Colonic mucosa (tissue), 4 donors: ENCODE measurements around the gene ACOT7. TPM values are rescaled to one million over a fixed set of nuclear protein-coding genes. Genes with fewer than 3 reads are reported as not detected.

Experiments used
- DNase-seq: peaks from one replicate; pipeline ENCODE4 v3.0.0-alpha.2; 2020
- H3K27ac ChIP-seq: fragments of 200-600 bp; one replicate; pipeline ENCODE4 v1.8.0; 2021
- H3K27me3 ChIP-seq: fragments of 200-600 bp; one replicate; pipeline ENCODE4 v1.8.0; 2021
- H3K36me3 ChIP-seq: fragments of 200-600 bp; one replicate; pipeline ENCODE4 v1.8.0; 2021
- H3K4me1 ChIP-seq: fragments of 200-600 bp; one replicate; pipeline ENCODE4 v1.8.0; 2021; ENCODE audit warnings: mild to moderate bottlenecking
- H3K4me3 ChIP-seq: fragments of 200-600 bp; one replicate; pipeline ENCODE4 v1.8.0; 2021
- H3K9ac ChIP-seq, 2 donors: one replicate each; pipeline ENCODE4 v1.7.0; 2013; ENCODE audit warnings: control low read depth in 2 of 2, low read depth in 2 of 2, low read length in 2 of 2
- H3K9me3 ChIP-seq: fragments of 200-600 bp; one replicate; pipeline ENCODE4 v1.8.0; 2021
- intact Hi-C: fragments of 100-400 bp; cut with DNase I; formaldehyde crosslinking; loops from one replicate; pipeline ENCODE4 v1.14.1; 2022
- total RNA-seq, 2 donors: library from RNA; stranded (reverse); fragmentation: NEBNext Ultra II Directional in 1 of 2; extraction: Animal tissue kit (Norgen Biotek cat#: 25700) in 1 of 2; gene quantifications; one replicate each; pipeline ENCODE4 v1.2.1, GENCODE V29; 2021
- TF ChIP-seq, protein P1 (sequence below): fragments of 200-600 bp; IDR thresholded peaks from one replicate; pipeline ENCODE4 v1.8.0; 2022; ENCODE audit warnings: antibody characterized with exemption, mild to moderate bottlenecking
- donor health status: healthy.
- donor health status: DM: no; HTN: no; CAD: no.
- donor health status: DM: no; HTN: no; CAD: no.

Gene ACOT7
- total RNA-seq, 2 donors from 2014 or later = 48.7 to 125 TPM

GRCh38 chr1:6241887-6242740 lies 151.5 kb downstream of the ACOT7 start:
- no peaks in the 10 kb centered on the region for H3K36me3 ChIP-seq
- H3K9me3 ChIP-seq = no peaks in the 10 kb centered on the region
- no peak for DNase-seq
- intact Hi-C loops = no loop called here
- peaks cover 20% of the 10 kb centered on the region for H3K4me1 ChIP-seq
- TF ChIP-seq, protein P1, sequence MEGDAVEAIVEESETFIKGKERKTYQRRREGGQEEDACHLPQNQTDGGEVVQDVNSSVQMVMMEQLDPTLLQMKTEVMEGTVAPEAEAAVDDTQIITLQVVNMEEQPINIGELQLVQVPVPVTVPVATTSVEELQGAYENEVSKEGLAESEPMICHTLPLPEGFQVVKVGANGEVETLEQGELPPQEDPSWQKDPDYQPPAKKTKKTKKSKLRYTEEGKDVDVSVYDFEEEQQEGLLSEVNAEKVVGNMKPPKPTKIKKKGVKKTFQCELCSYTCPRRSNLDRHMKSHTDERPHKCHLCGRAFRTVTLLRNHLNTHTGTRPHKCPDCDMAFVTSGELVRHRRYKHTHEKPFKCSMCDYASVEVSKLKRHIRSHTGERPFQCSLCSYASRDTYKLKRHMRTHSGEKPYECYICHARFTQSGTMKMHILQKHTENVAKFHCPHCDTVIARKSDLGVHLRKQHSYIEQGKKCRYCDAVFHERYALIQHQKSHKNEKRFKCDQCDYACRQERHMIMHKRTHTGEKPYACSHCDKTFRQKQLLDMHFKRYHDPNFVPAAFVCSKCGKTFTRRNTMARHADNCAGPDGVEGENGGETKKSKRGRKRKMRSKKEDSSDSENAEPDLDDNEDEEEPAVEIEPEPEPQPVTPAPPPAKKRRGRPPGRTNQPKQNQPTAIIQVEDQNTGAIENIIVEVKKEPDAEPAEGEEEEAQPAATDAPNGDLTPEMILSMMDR = no peak
- H3K9ac ChIP-seq = no peak overlapping the region
- H3K4me3 ChIP-seq = no peak overlapping the region
- peaks cover 66% of the 10 kb centered on the region for H3K27me3 ChIP-seq
- H3K27ac ChIP-seq = no peak overlapping the region

DNA sequence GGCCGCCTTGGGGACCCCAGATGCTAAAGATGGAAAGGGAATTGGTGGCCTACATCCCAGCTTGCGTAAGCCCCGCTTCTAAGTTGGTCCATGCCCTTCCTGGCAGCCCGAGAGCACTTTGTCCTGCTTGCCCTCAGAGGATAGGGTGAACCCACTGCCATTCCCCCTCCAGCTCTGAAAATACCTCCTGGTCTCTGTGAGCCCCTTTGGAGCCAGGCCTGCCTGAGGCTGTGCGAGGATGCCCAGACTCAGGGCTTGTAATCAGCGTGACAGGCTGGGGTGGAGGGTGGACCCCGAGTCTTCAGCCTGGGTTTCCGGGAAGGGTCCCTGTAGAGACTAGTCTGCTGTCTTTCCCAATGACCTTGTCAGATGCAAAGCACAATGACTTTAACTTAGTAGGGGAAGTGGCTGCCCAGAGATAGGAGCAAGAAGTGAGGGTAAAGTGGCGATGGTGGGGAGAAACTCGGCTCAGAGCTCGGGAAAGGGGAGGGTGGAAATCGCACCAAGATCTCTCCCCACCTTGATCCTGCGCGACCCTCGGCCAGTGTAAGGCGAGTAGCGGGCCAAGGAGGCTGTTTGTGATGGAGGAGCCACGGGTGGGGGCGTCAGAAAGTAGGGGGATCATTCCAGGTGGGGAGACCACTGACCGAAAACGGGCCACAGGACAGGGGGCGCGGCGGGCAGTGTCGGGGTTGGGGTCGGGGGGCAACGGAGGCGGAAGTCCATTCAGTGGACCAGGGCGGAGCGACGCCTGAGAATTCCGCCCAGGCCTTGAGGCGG lies 152.3 kb downstream of the ACOT7 start:
- H3K4me3 ChIP-seq = no peak overlapping the region
- DNase-seq = no peak
- no peaks in the 10 kb centered on the region for H3K36me3 ChIP-seq
- H3K27ac ChIP-seq = no peak overlapping the region
- TF ChIP-seq, protein P1 = no peak
- intact Hi-C loops = no loop called here
- peaks cover 64% of the 10 kb centered on the region for H3K27me3 ChIP-seq
- no peaks in the 10 kb centered on the region for H3K9me3 ChIP-seq
- peaks cover 17% of the 10 kb centered on the region for H3K4me1 ChIP-seq
- H3K9ac ChIP-seq = no peak overlapping the region

DNA sequence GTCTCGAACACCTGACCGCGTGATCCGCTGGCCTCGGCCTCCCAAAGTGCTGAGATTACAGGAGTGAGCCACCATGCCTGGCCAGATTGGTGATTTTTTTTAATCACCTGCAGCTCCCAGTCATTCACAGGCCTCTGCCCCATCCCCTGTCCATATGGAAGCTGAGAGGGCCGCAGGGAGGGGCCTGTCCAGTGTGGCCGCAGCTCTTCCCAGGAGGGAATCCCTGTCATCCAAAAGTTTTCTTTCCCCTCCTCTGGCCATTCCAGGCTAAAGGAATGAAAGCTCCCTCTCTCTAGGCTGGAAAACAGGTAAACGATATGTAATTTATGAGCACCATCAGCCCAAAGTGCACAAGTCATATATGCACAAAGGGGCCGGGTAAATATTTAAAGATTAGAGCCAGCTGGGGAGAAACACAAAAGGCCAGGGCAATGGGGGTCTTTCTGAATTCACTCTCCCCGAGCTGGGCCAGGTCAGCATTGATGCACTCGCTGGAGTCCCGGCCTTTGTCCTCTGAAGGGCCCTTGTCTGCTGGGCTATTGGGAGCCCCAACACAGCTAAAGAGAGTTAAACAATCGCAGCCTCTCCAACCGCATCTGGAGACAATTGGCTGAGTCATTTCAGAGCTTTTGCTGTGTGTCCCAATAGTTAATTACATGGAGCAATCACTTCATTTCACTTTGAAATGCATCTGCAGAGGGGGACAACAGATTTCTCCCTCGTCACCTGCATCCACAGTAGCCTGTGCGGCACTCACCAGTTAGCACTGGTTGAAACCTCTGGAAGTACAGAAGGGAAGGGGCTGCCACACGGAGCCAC lies 153.4 kb downstream of the ACOT7 start:
- Histone ChIP-seq H3K36me3 (no peaks in the 10 kb centered on the region), H3K9me3 (no peaks in the 10 kb centered on the region), H3K4me3 (no peak overlapping the region), H3K27ac (no peak overlapping the region), H3K9ac (no peak overlapping the region), H3K27me3 (peaks cover 52% of the 10 kb centered on the region), H3K4me1 (peaks cover 7% of the 10 kb centered on the region)
- TF ChIP-seq, protein P1 = no peak
- intact Hi-C loops = no loop called here
- no peak for DNase-seq

- no peak overlapping the region for H3K4me3 ChIP-seq
- DNase-seq = no peak
- H3K27me3 ChIP-seq = peaks cover 46% of the 10 kb centered on the region
- H3K27ac ChIP-seq = no peak overlapping the region
- no peaks in the 10 kb centered on the region for H3K36me3 ChIP-seq
- H3K9ac ChIP-seq = no peak overlapping the region
- TF ChIP-seq, protein P1 = no peak
- H3K9me3 ChIP-seq = no peaks in the 10 kb centered on the region
- intact Hi-C loops = no loop called here
- H3K4me1 ChIP-seq = peaks cover 14% of the 10 kb centered on the region
These were observed 154.3 kb downstream of the ACOT7 start for GRCh38 chr1:6239213-6239752.

GRCh38 chr1:6237093-6237492 lies 156.5 kb downstream of the ACOT7 start:
- TF ChIP-seq, protein P1 = no peak
- H3K4me3 ChIP-seq = no peak overlapping the region
- H3K27me3 ChIP-seq = peaks cover 24% of the 10 kb centered on the region
- no peaks in the 10 kb centered on the region for H3K9me3 ChIP-seq
- H3K9ac ChIP-seq = no peak overlapping the region
- intact Hi-C loops = no loop called here
- H3K36me3 ChIP-seq = peaks cover 3% of the 10 kb centered on the region
- peaks cover 13% of the 10 kb centered on the region for H3K4me1 ChIP-seq
- no peak overlapping the region for H3K27ac ChIP-seq
- no peak for DNase-seq
